Cortex of kidney (tissue), 1 donor: ENCODE data around the gene CUEDC1.

ENCODE experiments used
- DNase-seq: peaks from one replicate; lab custom pipeline; 2025; lab: John Stamatoyannopoulos, UW

Gene CUEDC1

DNA sequence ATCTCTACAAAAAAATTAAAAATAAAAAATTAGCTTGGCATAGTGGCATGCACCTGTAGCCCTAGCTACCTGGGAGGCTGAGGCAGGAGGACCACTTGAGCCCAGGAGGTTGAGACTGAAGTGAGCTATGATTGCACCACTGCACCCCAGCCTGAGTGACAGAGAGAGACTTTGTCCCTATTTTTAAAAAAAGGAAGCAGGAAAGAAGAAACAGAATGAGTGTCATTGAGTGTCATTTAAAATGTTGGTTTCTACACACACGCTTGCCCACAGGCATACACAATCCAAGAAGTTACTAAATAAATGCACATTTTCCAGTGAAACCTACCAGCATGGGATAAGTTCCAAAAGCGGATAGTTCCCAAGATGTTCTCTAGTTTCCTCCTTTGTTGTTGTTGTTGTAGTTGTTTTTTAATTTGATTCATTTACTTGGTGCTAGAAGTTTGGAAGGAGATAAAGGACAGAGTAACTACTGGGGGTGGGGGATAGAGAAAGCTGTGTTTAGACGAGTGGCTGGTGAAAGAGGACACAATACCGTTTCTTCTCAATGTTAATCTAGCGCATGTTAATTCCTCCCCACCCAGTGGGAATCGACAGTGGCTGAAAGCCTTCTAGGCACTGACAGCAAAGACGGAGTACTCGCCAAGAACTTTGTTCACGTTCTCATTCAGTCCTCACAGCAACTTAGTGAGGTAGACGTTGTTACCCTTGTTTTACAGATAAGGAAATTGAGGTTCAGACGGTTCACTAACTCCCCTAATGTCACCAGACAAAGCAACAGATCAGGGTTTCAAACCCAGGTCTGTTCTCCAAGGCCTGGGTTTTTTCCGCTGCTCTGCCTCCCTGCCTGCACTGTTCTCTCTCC, 122.7 kb downstream of the CUEDC1 start:
- no peak for DNase-seq

DNA sequence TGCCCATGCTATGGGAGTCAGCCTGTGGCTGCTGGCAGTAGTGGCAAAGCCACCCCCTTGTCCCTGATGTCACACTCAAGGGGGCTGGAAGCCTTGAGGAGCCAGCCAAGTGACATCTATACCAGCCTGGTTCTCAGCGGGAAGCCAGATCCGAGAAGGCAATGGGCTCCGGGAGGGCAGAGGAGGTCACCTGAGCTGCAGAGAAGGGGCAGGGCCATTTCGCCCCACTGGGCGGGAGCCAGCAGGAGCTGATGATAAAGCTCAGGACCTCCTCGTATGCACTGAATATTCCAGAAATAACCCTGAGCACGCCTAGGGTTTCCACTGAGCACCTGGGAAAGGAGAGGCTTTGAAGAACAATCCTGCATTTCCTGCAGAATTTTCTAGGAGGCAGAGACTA, 124.3 kb downstream of the CUEDC1 start:
- DNase-seq = no peak

DNA sequence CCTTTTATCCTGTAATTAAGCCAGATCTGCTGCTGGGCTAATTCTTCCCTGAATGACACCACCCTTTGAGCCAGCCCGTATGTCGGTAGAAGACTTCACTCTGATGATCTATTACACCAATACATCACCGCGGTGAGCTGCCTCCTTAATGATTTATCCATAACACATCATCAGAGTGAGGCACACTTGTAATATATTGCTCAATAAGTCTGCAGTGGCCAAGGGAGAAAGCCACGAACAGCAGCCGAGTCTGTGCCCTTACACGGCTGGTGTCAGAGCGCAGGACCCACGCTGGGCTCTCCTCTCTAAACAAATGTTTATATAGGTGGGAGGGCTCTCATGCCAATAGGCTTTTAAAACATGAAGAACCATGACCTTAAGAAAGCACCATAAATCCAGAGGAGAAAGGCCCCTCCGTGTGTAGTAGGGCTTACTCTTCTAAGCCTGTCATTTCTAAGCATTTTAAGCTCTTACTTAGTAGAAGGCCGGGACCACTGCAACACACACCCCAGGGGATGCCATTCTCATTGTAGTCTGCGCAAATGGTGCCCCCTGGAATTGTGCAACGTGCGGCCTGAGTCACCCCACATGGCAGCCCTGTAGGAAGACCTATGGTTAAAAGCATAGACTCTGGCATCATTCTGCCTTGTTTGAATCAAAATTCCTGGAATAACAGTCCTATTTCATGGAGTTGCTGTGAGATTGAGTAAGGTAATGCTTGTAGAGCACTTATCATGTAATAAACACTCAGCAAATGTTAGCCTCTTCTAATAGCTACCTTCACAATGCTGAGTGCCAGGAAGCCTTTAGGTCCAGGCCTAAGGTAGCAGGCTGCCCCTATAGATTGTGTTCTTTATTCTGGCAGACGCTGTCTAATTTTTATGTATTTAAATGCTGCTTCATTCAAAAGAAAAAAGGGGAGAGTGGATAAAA, 131.5 kb downstream of the CUEDC1 start:
- DNase-seq = no peak

DNA sequence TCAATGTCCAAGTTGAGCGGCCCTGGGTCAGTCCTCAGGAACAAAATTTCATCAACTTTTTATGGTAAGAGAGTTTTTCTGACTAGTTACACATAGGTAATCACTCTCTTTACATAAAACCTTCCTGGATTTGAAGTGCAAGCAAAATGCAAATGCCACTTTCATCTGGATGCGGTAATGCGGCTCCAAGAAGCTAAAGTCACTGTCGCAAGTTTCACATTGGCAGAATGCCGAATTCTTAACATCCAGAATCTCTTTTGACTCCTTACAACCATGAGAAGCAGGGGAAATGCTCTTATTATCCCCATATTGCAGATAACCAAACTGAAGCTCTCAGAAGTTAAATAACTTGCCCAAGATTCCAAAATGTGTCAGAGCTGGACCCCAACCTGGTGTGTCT, 135.3 kb downstream of the CUEDC1 start:
- no peak for DNase-seq

DNA sequence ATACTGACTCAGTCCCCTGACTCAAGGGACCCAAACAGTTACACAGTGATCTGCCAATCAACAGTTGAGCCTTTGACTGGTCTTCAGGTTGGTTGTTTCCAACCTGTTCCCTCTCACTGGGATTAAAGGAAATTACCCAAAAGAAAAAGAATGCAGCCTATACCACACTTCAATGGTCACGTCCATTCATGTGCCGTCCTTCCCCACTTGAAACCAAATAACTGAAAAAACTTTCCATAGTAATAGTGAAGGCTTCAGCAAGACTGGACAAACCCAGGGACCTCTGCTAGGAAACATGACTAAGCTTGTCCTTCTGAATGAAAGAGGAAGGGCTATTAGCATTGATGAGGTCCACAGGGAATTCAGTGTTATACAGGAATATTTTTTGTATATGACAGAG, 135.9 kb downstream of the CUEDC1 start:
- DNase-seq = no peak

DNA sequence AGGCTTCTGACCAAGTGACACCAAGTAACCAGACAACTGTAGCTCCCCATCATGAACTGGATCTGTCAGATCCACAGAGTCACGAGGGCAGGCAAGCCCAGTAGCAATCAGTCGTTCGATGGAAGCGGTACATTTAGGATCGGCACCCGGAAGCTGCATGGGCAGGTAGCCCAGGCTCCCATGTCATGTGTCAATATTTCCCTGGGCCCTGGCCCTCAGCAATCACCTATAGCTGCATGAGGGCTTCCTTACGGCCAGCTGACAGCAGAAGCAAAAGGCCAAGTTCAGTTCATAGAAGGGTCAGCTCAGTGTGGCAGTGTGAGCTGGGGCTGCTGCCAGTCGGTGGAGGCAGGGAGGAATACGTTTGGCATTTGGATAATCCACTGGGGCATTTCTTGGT, 137.1 kb downstream of the CUEDC1 start:
- DNase-seq = no peak

DNA sequence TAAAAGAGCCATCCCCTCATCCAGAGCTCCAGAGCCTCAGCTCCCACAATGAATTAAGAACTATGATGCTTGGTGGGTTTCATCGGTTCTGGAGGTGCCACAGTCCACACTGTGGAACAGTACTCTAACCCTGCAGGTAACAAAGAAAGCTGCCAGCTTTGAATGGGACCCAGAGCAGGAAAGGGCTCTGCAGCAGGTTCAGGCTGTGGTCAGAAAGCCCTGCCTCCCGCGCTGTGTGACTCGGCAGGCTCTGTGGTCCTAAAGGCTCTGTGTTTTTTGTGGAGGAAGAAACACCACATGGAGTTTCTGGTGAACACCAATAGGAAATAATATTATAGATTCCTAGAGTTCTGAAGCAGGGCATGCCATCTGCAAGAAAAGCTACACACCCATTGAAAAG, 137.9 kb downstream of the CUEDC1 start:
- DNase-seq = no peak

DNA sequence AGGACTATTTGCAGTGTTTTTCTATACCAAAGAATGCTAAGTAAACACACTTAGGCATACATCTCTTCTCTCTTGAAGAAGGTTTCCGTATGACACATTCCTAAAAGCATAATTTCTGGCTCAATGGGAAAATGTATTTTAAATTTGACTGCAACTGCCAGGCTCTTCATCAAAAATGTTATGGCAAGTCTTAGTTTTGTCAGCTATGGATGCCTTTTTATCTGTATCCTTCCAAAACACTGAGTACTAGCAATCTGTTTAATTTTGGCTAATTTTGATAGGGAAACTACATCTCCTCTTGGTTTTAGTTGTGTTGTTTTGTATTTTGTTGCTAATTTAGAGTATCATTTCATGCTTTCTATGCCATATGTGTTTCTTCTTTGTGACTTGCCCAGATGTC, 140.8 kb downstream of the CUEDC1 start:
- no peak for DNase-seq

DNA sequence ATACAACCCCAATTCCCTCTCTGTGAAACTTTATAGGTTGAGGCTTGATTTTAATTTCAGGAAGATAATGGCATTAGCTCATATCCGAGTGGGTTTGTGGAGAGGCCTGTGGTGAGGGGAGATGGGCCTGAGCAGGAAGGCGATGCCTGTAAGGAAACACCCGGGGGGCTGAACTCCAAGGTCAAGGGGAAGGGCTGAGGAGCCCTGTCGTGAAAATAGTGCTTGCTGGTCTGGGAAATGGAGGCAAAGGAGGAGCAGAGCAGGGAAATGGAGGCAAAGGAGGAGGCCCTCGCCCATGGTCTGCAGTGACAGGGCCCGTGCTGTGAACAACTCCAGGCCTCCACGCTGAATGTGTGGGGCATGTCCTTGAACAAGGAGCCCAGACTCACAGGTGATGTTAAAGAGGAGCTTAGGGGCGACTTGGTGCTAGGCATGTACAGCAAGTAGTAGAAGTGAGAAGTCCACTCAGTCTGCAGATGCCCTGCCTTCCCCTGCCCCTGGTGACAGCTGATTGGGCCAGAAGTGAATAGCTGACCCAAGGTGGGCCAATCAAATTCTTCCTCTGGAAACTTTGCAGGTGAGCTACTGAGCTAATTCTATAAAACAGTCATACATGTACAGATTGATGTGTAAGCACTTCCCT, 143.5 kb downstream of the CUEDC1 start:
- no peak for DNase-seq
